Head of caudate nucleus (tissue), 42 donors: ENCODE measurements around the gene RGS3.

Source experiments
- DNase-seq, 42 donors: peaks; one replicate each; pipeline versions ENCODE4 v3.0.0 to v3.0.0-alpha.2; 2020 to 2021; ENCODE audit warnings: mixed read lengths in 7 of 42
- intact Hi-C: fragments of 100-400 bp; cut with DNase I; formaldehyde crosslinking; loops from one replicate; pipeline ENCODE4 v1.15.0; 2022

The RGS3 gene

GRCh38 chr9:113503613-113504211 is 40.2 kb downstream of the RGS3 start:
- no peak for DNase-seq
- intact Hi-C loops = no loop called here

DNA sequence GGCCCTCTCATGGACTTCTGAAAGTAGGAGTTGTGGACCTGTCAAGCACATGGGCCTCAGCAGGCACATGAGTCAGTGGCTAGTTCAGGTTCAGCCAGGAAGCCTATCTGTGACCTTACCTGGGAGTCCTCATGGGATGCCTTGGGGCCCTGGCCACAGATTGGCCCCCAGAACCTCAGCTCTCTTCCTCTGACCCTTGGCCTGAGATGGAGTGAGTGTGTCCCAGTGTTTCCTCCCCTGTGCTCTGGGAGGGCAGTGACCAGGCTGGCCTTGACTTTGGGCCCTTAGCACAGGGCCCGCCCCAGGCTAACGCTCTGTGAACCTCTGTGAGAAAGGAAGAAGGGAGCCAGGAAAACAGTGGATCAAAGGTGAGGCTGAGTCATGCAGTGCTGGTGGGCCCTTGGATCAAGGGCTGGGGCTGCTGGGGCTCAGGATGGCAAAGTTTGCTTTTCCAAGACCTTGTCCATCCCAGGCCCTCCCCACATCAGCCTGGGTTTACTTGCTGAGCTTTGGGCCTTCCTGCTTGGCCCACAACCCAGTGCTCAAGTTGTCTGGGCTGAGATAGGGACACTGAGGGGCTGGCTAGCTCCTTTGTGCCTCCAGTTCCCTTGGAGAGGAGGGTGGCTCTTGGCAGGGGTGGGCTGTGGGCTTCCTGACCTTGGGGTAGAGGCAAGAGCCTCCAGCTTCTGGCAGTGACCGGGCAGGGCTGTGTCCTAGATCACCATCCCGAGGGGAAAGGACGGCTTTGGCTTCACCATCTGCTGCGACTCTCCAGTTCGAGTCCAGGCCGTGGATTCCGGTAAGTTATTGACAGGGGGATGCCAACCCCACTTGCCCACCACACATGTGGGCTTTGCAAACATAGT is 41.4 kb downstream of the RGS3 start:
- intact Hi-C loops = no loop called here
- DNase-seq = no peak

DNA sequence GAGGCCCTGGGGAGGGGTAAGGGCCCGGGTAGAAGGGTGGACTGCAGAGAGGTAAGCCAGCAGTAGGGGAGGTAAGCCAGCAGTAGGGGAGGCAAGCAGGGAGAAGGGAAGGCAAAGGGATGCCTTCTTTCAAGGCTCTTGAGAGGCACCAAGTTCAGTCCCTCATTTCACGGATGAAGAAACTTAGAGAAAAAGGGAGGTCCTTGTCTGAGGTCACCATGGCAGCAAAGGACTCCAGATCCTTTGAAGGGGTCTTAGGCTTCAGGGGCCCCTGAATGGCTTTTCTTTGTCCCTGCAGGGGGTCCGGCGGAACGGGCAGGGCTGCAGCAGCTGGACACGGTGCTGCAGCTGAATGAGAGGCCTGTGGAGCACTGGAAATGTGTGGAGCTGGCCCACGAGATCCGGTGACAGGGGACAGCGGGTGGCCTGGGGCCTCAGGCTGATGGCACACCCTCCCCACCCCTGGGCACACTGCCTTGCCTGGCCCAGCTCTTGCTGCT is 42.6 kb downstream of the RGS3 start:
- DNase-seq = peak in 10 of 42 donors; percentile 15 to 48 (median 24)
- intact Hi-C loops = no loop called here

DNA sequence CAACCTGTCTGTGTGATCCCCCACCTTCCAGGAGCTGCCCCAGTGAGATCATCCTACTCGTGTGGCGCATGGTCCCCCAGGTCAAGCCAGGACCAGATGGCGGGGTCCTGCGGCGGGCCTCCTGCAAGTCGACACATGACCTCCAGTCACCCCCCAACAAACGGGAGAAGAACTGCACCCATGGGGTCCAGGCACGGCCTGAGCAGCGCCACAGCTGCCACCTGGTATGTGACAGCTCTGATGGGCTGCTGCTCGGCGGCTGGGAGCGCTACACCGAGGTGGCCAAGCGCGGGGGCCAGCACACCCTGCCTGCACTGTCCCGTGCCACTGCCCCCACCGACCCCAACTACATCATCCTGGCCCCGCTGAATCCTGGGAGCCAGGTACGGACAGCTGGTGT is 43.7 kb downstream of the RGS3 start:
- no peak for DNase-seq
- intact Hi-C loops = no loop called here

- no peak for DNase-seq
- intact Hi-C loops = no loop called here
These were observed 44.7 kb downstream of the RGS3 start for GRCh38 chr9:113508111-113508749.

DNA sequence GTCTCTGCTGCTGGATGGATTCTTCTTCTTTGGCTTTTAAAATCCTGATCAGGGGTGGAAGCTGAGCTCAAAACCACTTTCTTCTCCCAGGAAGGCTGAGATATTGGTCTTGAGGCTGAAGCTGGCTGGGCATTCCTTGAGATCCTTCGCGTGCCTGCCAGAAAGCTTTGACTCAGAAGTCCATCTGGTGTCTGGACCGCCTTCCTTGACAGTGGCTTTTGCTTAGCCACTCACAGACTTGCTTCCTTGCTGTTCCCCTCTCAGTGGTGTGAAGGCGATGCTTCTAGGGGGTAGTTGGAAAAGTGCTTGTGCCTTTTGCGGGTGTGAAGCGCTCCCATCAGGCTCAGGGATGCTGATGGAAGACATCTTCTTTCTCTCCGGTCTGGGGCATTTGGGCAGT is 45.9 kb downstream of the RGS3 start:
- intact Hi-C loops = no loop called here
- DNase-seq = no peak

- DNase-seq = peak in 9 of 42 donors; percentile 22 to 57 (median 38)
- intact Hi-C loops = no loop called here
These were observed 47.6 kb downstream of the RGS3 start for GRCh38 chr9:113511047-113511521.

DNA sequence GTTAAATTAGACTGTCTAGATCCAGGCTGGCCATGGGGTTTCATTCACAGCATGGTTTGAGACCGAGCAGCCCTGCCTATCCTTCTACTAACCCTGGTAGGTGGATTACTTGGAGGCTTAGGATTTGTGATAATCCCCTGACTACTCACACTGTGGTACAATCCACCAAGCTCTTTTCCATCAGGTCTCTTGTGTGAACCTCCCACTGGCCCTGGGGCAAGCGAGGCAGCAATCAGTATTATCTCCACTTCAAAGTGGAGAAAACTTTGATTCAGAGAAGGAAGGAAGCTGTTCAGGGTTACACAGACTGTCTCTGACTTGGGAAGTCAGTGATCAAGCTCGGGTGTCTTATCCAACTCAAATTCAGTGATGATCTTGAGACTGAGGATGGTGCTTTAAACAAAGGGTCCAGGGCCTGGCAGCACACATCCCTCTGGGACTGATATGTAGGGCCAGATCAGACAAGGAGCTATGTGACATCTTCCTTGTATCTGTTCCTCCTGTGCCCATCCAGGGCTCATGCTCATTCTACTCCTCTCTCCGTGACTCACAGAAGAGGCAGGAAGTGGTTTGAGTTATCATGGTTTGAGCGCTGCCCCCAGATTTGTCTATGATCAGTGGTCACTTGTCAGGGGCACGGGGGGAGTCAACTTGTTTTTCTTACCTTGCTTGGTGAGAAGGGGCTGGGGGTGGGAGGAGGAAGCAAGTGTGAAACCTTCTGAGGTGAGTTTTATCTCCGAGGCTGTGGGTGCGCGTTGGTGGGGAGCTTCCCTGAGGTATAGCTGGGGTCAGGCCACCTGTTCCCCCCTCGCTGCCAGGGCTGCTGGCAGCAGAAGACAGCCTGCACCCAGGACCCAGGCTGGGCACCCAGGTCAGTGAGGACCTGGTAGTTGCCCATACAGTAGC is 48.6 kb downstream of the RGS3 start:
- intact Hi-C loops = no loop called here
- DNase-seq = no peak

DNA sequence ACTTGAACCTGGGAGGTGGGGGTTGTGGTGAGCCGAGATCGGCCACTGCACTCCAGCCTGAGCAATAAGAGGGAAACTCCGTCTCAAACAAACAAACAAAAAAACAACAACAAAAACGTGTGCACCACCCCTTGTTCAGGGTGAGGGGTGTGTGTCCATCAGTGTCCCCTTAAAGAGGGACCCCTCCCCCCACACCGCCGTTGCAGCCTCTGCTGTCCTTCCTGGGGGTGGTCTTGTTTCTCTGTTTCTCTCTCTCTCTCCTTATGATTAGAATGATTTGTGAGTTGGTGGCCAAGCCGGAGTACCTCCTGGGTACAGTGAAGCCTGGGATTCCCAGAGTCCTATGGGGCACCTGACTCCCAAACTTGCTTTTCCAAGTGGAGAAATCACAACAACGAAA is 49.6 kb downstream of the RGS3 start:
- DNase-seq = no peak
- intact Hi-C loops = no loop called here

GRCh38 chr9:113513536-113513935 is 50.0 kb downstream of the RGS3 start:
- intact Hi-C loops = no loop called here
- no peak for DNase-seq

DNA sequence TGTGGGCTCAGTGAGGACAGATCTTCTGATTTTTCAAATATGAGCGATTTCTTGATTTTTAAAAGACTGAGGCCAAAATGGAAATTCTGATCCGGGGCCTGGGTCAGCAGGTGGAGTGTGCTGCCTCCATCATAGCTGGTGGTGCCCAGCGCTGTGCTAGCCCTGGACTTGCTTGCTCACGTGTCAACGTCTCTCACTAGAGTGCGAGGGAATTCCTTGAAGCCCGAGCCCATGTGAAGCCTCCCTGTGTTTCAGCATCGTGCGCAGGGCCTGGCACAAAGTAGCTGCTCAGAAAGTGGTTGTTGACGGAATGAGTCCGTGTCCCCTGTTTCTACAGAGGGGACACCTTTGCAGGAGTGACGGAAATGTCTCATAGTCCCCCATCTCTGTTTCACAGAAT is 50.5 kb downstream of the RGS3 start:
- no peak for DNase-seq
- intact Hi-C loops = no loop called here

- no peak for DNase-seq
- intact Hi-C loops = no loop called here
These were observed 51.2 kb downstream of the RGS3 start for GRCh38 chr9:113514748-113515147.

- intact Hi-C loops = no loop called here
- no peak for DNase-seq
These were observed 52.3 kb downstream of the RGS3 start for GRCh38 chr9:113515862-113516261.

- no peak for DNase-seq
- intact Hi-C loops = no loop called here
These were observed 53.5 kb downstream of the RGS3 start for GRCh38 chr9:113516840-113517577.

- DNase-seq = no peak
- intact Hi-C loops = no loop called here
These were observed 56.0 kb downstream of the RGS3 start for GRCh38 chr9:113519426-113520108.

- no peak for DNase-seq
- intact Hi-C loops = no loop called here
These were observed 56.6 kb downstream of the RGS3 start for GRCh38 chr9:113520109-113520642.

DNA sequence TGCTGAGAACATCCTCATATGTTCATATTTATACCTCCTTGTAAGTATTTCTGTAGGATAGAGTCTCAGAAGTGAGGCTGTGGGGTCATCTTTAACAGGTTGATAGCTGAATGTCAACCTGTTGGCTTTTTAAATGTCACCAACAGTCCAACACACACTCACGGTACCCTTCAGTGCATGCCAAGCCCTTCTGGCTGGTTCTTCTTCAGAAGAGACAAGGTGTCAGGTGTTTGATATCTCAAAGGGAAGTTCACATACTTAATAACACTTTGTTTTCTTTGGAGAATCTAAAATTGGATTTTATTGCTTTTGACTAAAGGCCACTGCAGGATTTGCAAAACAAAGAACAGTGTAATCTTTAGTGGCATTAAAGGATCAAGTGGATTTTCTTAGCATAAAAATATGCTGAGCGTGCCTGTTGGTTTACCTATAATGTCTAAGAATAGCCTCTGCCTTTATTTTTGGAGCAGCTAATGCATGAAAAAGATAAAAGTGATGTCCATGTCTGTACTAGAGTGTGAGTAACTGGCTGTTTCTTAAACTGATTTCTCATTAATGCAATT is 58.2 kb downstream of the RGS3 start:
- no peak for DNase-seq
- intact Hi-C loops = no loop called here
